Gastroesophageal sphincter (tissue), 3 donors: ENCODE results near the gene TNXB.

Experiments used
- CTCF ChIP-seq, 4 experiments: fragments of 200-600 bp in 2 of 4; fragments of 450-650 bp in 2 of 4; sonication (generic) in 1 of 4; IDR thresholded peaks; one replicate each; pipeline ENCODE4 v1.5.1; 2017 to 2019; ENCODE audit warnings: antibody characterized with exemption in 4 of 4, mild to moderate bottlenecking in 2 of 4, moderate library complexity in 2 of 4
- EP300 ChIP-seq: sonication (generic); formaldehyde crosslinking; IDR thresholded peaks from one replicate; pipeline ENCODE4 v1.6.1; 2017; ENCODE audit warnings: antibody characterized with exemption, mild to moderate bottlenecking
- POLR2A ChIP-seq, 2 donors: fragments of 450-650 bp; IDR thresholded peaks; one replicate each; pipeline ENCODE4 v1.6.1; 2017; ENCODE audit warnings: antibody characterized with exemption in 2 of 2, mild to moderate bottlenecking in 2 of 2, moderate library complexity in 1 of 2
- POLR2AphosphoS5 ChIP-seq: sonication (generic); formaldehyde crosslinking; IDR thresholded peaks from one replicate; pipeline ENCODE4 v1.6.1; 2017; ENCODE audit warnings: antibody characterized with exemption

GRCh38 chr6:32147401-32148132, 38.4 kb upstream of the TNXB start:
- TF ChIP-seq CTCF (IDR thresholded peaks at IDR 0.05) (no peak), POLR2AphosphoS5 (no peak), POLR2A (IDR thresholded peaks at IDR 0.05) (no peak), EP300 (no peak)
